Measurements from ENCODE around the gene KCNH1.
"Not testable (repeated sequence)": the region's sequence is repeated elsewhere in the genome, so short reads cannot be mapped to it uniquely, and the experiment has no call there.

DNA sequence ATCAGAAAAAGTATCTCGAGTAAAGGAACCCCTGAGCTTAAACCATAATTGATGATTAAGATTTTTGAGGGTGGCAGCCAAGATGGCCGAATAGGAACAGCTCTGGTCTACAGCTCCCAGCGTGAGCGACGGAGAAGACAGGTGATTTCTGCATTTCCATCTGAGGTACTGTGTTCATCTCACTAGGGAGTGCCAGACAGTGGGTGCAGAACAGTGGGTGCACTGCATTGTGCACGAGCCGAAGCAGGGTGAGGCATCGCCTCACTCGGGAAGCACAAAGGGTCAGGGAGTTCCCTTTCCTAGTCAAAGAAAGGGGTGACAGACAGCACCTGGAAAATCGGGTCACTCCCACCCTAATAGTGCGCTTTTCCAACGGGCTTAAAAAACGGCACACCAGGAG is 138.0 kb downstream of the KCNH1 start:
- TF ChIP-seq, protein P1, sequence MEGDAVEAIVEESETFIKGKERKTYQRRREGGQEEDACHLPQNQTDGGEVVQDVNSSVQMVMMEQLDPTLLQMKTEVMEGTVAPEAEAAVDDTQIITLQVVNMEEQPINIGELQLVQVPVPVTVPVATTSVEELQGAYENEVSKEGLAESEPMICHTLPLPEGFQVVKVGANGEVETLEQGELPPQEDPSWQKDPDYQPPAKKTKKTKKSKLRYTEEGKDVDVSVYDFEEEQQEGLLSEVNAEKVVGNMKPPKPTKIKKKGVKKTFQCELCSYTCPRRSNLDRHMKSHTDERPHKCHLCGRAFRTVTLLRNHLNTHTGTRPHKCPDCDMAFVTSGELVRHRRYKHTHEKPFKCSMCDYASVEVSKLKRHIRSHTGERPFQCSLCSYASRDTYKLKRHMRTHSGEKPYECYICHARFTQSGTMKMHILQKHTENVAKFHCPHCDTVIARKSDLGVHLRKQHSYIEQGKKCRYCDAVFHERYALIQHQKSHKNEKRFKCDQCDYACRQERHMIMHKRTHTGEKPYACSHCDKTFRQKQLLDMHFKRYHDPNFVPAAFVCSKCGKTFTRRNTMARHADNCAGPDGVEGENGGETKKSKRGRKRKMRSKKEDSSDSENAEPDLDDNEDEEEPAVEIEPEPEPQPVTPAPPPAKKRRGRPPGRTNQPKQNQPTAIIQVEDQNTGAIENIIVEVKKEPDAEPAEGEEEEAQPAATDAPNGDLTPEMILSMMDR (IDR thresholded peaks at IDR 0.05 in 2 of 3, conservative IDR thresholded peaks at IDR 0.05 in 1 of 3; ENCODE audit: control insufficient read depth in 2 of 3, extremely low read depth in 1 of 3, insufficient read depth in 1 of 3, low read depth in 3 of 3, low read length in 3 of 3): not testable (repeated sequence)
- not testable (repeated sequence) for TF ChIP-seq POLR2A (IDR thresholded peaks at IDR 0.05; ENCODE audit: low read depth, low read length); CBFB (IDR thresholded peaks at IDR 0.05; ENCODE audit: low read depth); CBX3 (IDR thresholded peaks at IDR 0.05; ENCODE audit: borderline replicate concordance, low read depth); NFXL1 (IDR thresholded peaks at IDR 0.05; ENCODE audit: borderline replicate concordance); MXI1 (IDR thresholded peaks at IDR 0.05; ENCODE audit: low read depth, low read length); JUND (IDR thresholded peaks at IDR 0.05; ENCODE audit: low read depth, low read length); CHD1 (IDR thresholded peaks at IDR 0.05; ENCODE audit: low read depth, low read length); FOXM1 (IDR thresholded peaks at IDR 0.05; ENCODE audit: low read depth, low read length); ZNF274 (IDR thresholded peaks at IDR 0.05; ENCODE audit: insufficient read depth, insufficient read length)
- TF ChIP-seq, protein P2, sequence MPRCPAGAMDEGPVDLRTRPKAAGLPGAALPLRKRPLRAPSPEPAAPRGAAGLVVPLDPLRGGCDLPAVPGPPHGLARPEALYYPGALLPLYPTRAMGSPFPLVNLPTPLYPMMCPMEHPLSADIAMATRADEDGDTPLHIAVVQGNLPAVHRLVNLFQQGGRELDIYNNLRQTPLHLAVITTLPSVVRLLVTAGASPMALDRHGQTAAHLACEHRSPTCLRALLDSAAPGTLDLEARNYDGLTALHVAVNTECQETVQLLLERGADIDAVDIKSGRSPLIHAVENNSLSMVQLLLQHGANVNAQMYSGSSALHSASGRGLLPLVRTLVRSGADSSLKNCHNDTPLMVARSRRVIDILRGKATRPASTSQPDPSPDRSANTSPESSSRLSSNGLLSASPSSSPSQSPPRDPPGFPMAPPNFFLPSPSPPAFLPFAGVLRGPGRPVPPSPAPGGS (IDR thresholded peaks at IDR 0.05; ENCODE audit: borderline replicate concordance, insufficient read depth, low read depth, low read length, poor library complexity, severe bottlenecking): not testable (repeated sequence)
- TF ChIP-seq, protein P3, sequence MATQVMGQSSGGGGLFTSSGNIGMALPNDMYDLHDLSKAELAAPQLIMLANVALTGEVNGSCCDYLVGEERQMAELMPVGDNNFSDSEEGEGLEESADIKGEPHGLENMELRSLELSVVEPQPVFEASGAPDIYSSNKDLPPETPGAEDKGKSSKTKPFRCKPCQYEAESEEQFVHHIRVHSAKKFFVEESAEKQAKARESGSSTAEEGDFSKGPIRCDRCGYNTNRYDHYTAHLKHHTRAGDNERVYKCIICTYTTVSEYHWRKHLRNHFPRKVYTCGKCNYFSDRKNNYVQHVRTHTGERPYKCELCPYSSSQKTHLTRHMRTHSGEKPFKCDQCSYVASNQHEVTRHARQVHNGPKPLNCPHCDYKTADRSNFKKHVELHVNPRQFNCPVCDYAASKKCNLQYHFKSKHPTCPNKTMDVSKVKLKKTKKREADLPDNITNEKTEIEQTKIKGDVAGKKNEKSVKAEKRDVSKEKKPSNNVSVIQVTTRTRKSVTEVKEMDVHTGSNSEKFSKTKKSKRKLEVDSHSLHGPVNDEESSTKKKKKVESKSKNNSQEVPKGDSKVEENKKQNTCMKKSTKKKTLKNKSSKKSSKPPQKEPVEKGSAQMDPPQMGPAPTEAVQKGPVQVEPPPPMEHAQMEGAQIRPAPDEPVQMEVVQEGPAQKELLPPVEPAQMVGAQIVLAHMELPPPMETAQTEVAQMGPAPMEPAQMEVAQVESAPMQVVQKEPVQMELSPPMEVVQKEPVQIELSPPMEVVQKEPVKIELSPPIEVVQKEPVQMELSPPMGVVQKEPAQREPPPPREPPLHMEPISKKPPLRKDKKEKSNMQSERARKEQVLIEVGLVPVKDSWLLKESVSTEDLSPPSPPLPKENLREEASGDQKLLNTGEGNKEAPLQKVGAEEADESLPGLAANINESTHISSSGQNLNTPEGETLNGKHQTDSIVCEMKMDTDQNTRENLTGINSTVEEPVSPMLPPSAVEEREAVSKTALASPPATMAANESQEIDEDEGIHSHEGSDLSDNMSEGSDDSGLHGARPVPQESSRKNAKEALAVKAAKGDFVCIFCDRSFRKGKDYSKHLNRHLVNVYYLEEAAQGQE (IDR thresholded peaks at IDR 0.05; ENCODE audit: low read depth, low read length): not testable (repeated sequence)

All from GM12878 (cell line).